Measurements from ENCODE around the gene DAP.
"Not testable (repeated sequence)": the region's sequence is repeated elsewhere in the genome, so short reads cannot be mapped to it uniquely, and the experiment has no call there.

DAP gene

GRCh38 chr5:10631316-10631996 lies 129.6 kb downstream of the DAP start:
- DNase-seq (ENCODE audit: low read depth), result no peak
- no peak overlapping the region for H3K4me3 ChIP-seq (ENCODE audit: control insufficient read depth, low read depth, low read length)
- no peak for TF ChIP-seq CTCF (IDR thresholded peaks at IDR 0.05; ENCODE audit: control insufficient read depth, insufficient read depth, low read depth, low read length, missing control alignments)

GRCh38 chr5:10630744-10631143 lies 130.3 kb downstream of the DAP start:
- DNase-seq (ENCODE audit: low read depth); H3K4me3 ChIP-seq (ENCODE audit: control insufficient read depth, low read depth, low read length): not testable (repeated sequence)

GRCh38 chr5:10630126-10630525 lies 130.9 kb downstream of the DAP start:
- no peak for TF ChIP-seq CTCF (IDR thresholded peaks at IDR 0.05; ENCODE audit: control insufficient read depth, insufficient read depth, low read depth, low read length, missing control alignments)
- DNase-seq (ENCODE audit: low read depth), result no peak
- H3K4me3 ChIP-seq (ENCODE audit: control insufficient read depth, low read depth, low read length), result no peak overlapping the region

GRCh38 chr5:10629682-10630081 lies 131.4 kb downstream of the DAP start:
- no peak for TF ChIP-seq CTCF (IDR thresholded peaks at IDR 0.05; ENCODE audit: control insufficient read depth, insufficient read depth, low read depth, low read length, missing control alignments)
- no peak for DNase-seq (ENCODE audit: low read depth)
- no peak overlapping the region for H3K4me3 ChIP-seq (ENCODE audit: control insufficient read depth, low read depth, low read length)

All from AG09309 (cell line).